H9 (cell line): ENCODE data around the gene AIG1. TPM values are rescaled to one million over a fixed set of nuclear protein-coding genes. Genes with fewer than 3 reads are reported as not detected.

Experiments
- DNase-seq: peaks from one replicate; pipeline ENCODE4 v3.0.0-alpha.2; 2017
- H2AFZ ChIP-seq: one replicate; pipeline ENCODE4 v1.6.1; 2013; ENCODE audit warnings: mild to moderate bottlenecking, low read length, control low read depth, moderate library complexity
- H2AK5ac ChIP-seq: 2 replicates; pipeline ENCODE4 v1.6.1; 2013; ENCODE audit warnings: low read length, control low read depth, mixed read lengths; ENCODE audit not compliant: insufficient read length
- H2BK120ac ChIP-seq: one replicate; pipeline ENCODE4 v1.6.1; 2013; ENCODE audit warnings: low read depth, mild to moderate bottlenecking, low read length, control low read depth, inconsistent platforms; ENCODE audit not compliant: poor library complexity, severe bottlenecking
- H2BK12ac ChIP-seq: 2 replicates; pipeline ENCODE4 v1.6.1; 2013; ENCODE audit warnings: low read length, control low read depth, mixed read lengths, low read depth; ENCODE audit not compliant: insufficient read length
- H2BK15ac ChIP-seq: 2 replicates; pipeline ENCODE4 v1.6.1; 2013; ENCODE audit warnings: low read depth, low read length, control low read depth
- H2BK20ac ChIP-seq: one replicate; pipeline ENCODE4 v1.6.1; 2013; ENCODE audit warnings: low read depth, mild to moderate bottlenecking, low read length, control low read depth, inconsistent platforms; ENCODE audit not compliant: poor library complexity, severe bottlenecking
- H2BK5ac ChIP-seq: 2 replicates; pipeline ENCODE4 v1.6.1; 2013; ENCODE audit warnings: low read length, control low read depth, mixed read lengths; ENCODE audit not compliant: insufficient read length
- H3K14ac ChIP-seq: 2 replicates; pipeline ENCODE4 v1.6.1; 2013; ENCODE audit warnings: low read length, control low read depth; ENCODE audit not compliant: insufficient read depth
- H3K18ac ChIP-seq: 2 replicates; pipeline ENCODE4 v1.6.1; 2013; ENCODE audit warnings: low read depth, mild to moderate bottlenecking, mixed read lengths, low read length, control low read depth; ENCODE audit not compliant: insufficient read length
- H3K23ac ChIP-seq: 2 replicates; pipeline ENCODE4 v1.6.1; 2013; ENCODE audit warnings: low read length, control low read depth, mixed read lengths, low read depth; ENCODE audit not compliant: insufficient read length
- H3K23me2 ChIP-seq: 2 replicates; pipeline ENCODE4 v1.6.1; 2013; ENCODE audit warnings: low read depth, mild to moderate bottlenecking, mixed read lengths, low read length, control low read depth; ENCODE audit not compliant: insufficient read length, poor library complexity, severe bottlenecking
- H3K27ac ChIP-seq: 2 replicates; pipeline ENCODE4 v1.5.1; 2013; ENCODE audit warnings: low read length, control low read depth, mixed read lengths, low read depth; ENCODE audit not compliant: insufficient read length
- H3K27me3 ChIP-seq: 2 replicates; pipeline ENCODE4 v1.6.1; 2013; ENCODE audit warnings: low read length, control low read depth, inconsistent platforms; ENCODE audit not compliant: insufficient read depth
- H3K4ac ChIP-seq: 2 replicates; pipeline ENCODE4 v1.6.1; 2013; ENCODE audit warnings: low read depth, mild to moderate bottlenecking, control low read depth, inconsistent platforms, low read length, moderate library complexity
- H3K4me1 ChIP-seq: 2 replicates; pipeline ENCODE4 v1.6.1; 2013; ENCODE audit warnings: low read length, control low read depth, inconsistent platforms; ENCODE audit not compliant: insufficient read depth
- H3K4me2 ChIP-seq: 2 replicates; pipeline ENCODE4 v1.6.1; 2013; ENCODE audit warnings: low read length, control low read depth, mixed read lengths; ENCODE audit not compliant: insufficient read length, insufficient read depth
- H3K56ac ChIP-seq: 2 replicates; pipeline ENCODE4 v1.6.1; 2013; ENCODE audit warnings: low read depth, mild to moderate bottlenecking, mixed read lengths, low read length, control low read depth; ENCODE audit not compliant: insufficient read length
- H3K79me1 ChIP-seq: 2 replicates; pipeline ENCODE4 v1.6.1; 2013; ENCODE audit warnings: low read depth, mild to moderate bottlenecking, moderate library complexity, low read length, control low read depth, inconsistent platforms; ENCODE audit not compliant: insufficient read depth, poor library complexity, severe bottlenecking
- H3K79me2 ChIP-seq: 2 replicates; pipeline ENCODE4 v1.6.1; 2013; ENCODE audit warnings: low read length, control low read depth, inconsistent platforms; ENCODE audit not compliant: insufficient read depth
- H3K9ac ChIP-seq: 2 replicates; pipeline ENCODE4 v1.6.1; 2013; ENCODE audit warnings: low read length, control low read depth, mixed read lengths; ENCODE audit not compliant: insufficient read length; ENCODE audit errors: extremely low read depth
- H3K9me3 ChIP-seq: one replicate; pipeline ENCODE4 v1.6.1; 2013; ENCODE audit warnings: low read depth, low read length, inconsistent platforms; ENCODE audit not compliant: control insufficient read depth
- H3T11ph ChIP-seq: one replicate; pipeline ENCODE4 v1.6.1; 2013; ENCODE audit warnings: mild to moderate bottlenecking, low read length, control low read depth, inconsistent platforms
- H4K20me1 ChIP-seq: one replicate; pipeline ENCODE4 v1.6.1; 2013; ENCODE audit not compliant: control insufficient read depth, insufficient read length, insufficient read depth
- H4K5ac ChIP-seq: 2 replicates; pipeline ENCODE4 v1.6.1; 2013; ENCODE audit warnings: low read depth, mild to moderate bottlenecking, mixed read lengths, low read length, control low read depth; ENCODE audit not compliant: insufficient read length
- H4K8ac ChIP-seq: replicated peaks from 2 replicates; pipeline ENCODE4 v1.6.1; 2013; ENCODE audit warnings: low read length, control low read depth, mixed read lengths, low read depth; ENCODE audit not compliant: insufficient read length
- H4K91ac ChIP-seq: 2 replicates; pipeline ENCODE4 v1.6.1; 2013; ENCODE audit warnings: low read depth, mild to moderate bottlenecking, moderate library complexity, mixed read lengths, low read length, control low read depth; ENCODE audit not compliant: insufficient read length
- H3K27ac Mint-ChIP-seq, 3 experiments: 2 replicates in 2 of 3; 3 replicates in 1 of 3; pipeline ENCODE4 v1.8.0; 2020 to 2021; ENCODE audit warnings: mixed read lengths in 3 of 3, mild to moderate bottlenecking in 1 of 3, moderate library complexity in 1 of 3
- H3K27me3 Mint-ChIP-seq: 2 replicates; pipeline ENCODE4 v1.8.0; 2021; ENCODE audit warnings: low read depth, mild to moderate bottlenecking, moderate library complexity, mixed read lengths
- H3K36me3 Mint-ChIP-seq, 3 experiments: 2 replicates in 2 of 3; 3 replicates in 1 of 3; pipeline ENCODE4 v1.8.0; 2020 to 2021; ENCODE audit warnings: low read depth in 3 of 3, mixed read lengths in 3 of 3; ENCODE audit not compliant: insufficient read depth in 1 of 3
- H3K4me1 Mint-ChIP-seq, 2 experiments: 2 replicates each; pipeline ENCODE4 v1.8.0; 2020; ENCODE audit warnings: mixed read lengths in 2 of 2
- H3K4me3 Mint-ChIP-seq, 2 experiments: 2 replicates in 1 of 2; 3 replicates in 1 of 2; pipeline ENCODE4 v1.8.0; 2020 to 2021; ENCODE audit warnings: mild to moderate bottlenecking in 2 of 2, mixed read lengths in 2 of 2, moderate library complexity in 1 of 2
- H3K9me3 Mint-ChIP-seq, 2 experiments: 2 replicates in 1 of 2; 3 replicates in 1 of 2; pipeline ENCODE4 v1.8.0; 2020; ENCODE audit warnings: mild to moderate bottlenecking in 2 of 2, mixed read lengths in 2 of 2, moderate library complexity in 1 of 2
- total RNA-seq: library from RNA; stranded (reverse); gene quantifications from 2 replicates; pipeline ENCODE4 v1.2.1, GENCODE V29; 2021
- TF ChIP-seq, protein P1 (sequence below): fragments of 200-600 bp; sonication (generic); conservative IDR thresholded peaks from 3 replicates; pipeline ENCODE4 v1.8.0; 2021; ENCODE audit warnings: antibody characterized with exemption, mild to moderate bottlenecking

AIG1 gene
- total RNA-seq, 1 experiment from 2014 or later, result 44.6 TPM

DNA sequence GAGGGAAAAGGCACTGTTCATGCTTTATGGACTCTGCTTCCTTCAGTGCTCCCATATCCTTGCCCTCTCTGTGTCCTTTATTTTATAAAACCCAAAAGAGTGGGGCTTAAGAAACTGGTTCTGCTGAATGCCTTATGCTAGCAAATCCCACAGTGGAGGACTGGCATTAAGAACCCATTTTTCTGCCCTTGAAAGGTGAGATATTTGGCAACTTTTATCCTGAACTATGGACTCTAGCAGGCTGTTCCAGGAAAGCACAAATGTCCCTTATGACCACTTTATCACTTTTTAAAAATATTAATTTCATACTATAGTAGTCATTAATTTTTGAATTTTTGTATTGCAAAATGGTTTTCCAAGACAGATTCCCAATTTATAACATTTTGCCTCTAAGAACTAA is 296.5 kb downstream of the AIG1 start:
- Histone ChIP-seq H4K5ac (peak overlapping the region; percentile 12), H4K20me1 (no peaks in the 10 kb centered on the region), H2AFZ (no peak overlapping the region), H3K14ac (no peak overlapping the region), H2BK5ac (no peak overlapping the region), H3K79me2 (no peaks in the 10 kb centered on the region), H3T11ph (no peak overlapping the region), H3K27me3 (no peaks in the 10 kb centered on the region), H3K4me2 (no peak overlapping the region), H2BK12ac (no peak overlapping the region), H3K9me3 (no peaks in the 10 kb centered on the region), H2BK20ac (no peak overlapping the region), H3K4ac (no peak overlapping the region), H2BK120ac (no peak overlapping the region), H3K4me1 (no peaks in the 10 kb centered on the region), H2AK5ac (no peak overlapping the region), H3K18ac (no peak overlapping the region), H3K27ac (no peak overlapping the region), H4K8ac (no peak overlapping the region), H3K23me2 (no peaks in the 10 kb centered on the region), H2BK15ac (no peak overlapping the region), H4K91ac (no peak overlapping the region), H3K56ac (no peak overlapping the region), H3K79me1 (no peaks in the 10 kb centered on the region), H3K23ac (no peak overlapping the region), H3K9ac (no peak overlapping the region)
- DNase-seq, result no peak
- no peaks in the 10 kb centered on the region for H3K4me1 Mint-ChIP-seq
- peaks cover 0 to 14% of the 10 kb centered on the region in 2 experiments; a peak in 3 of 5 replicates for H3K9me3 Mint-ChIP-seq
- H3K27me3 Mint-ChIP-seq, result no peaks in the 10 kb centered on the region
- TF ChIP-seq, protein P1, sequence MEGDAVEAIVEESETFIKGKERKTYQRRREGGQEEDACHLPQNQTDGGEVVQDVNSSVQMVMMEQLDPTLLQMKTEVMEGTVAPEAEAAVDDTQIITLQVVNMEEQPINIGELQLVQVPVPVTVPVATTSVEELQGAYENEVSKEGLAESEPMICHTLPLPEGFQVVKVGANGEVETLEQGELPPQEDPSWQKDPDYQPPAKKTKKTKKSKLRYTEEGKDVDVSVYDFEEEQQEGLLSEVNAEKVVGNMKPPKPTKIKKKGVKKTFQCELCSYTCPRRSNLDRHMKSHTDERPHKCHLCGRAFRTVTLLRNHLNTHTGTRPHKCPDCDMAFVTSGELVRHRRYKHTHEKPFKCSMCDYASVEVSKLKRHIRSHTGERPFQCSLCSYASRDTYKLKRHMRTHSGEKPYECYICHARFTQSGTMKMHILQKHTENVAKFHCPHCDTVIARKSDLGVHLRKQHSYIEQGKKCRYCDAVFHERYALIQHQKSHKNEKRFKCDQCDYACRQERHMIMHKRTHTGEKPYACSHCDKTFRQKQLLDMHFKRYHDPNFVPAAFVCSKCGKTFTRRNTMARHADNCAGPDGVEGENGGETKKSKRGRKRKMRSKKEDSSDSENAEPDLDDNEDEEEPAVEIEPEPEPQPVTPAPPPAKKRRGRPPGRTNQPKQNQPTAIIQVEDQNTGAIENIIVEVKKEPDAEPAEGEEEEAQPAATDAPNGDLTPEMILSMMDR, result no peak
- H3K4me3 Mint-ChIP-seq, result no peak overlapping the region
- no peak overlapping the region for H3K27ac Mint-ChIP-seq
- peaks cover 0 to 13% (median 0%) of the 10 kb centered on the region in 3 experiments; a peak in 2 of 7 replicates for H3K36me3 Mint-ChIP-seq
